HFFc6 (cell line): ENCODE results near the gene PCDHGC3. TPM values are rescaled to one million over a fixed set of nuclear protein-coding genes. Genes with fewer than 3 reads are reported as not detected.

Experiments
- DNase-seq: peaks from one replicate; pipeline ENCODE4 v3.0.0-alpha.2; 2018
- H3K27ac Mint-ChIP-seq: 2 replicates; pipeline ENCODE4 v1.8.0; 2020; ENCODE audit warnings: mild to moderate bottlenecking, mixed read lengths
- H3K27me3 Mint-ChIP-seq: 2 replicates; pipeline ENCODE4 v1.8.0; 2021; ENCODE audit warnings: mild to moderate bottlenecking, moderate library complexity, mixed read lengths; ENCODE audit not compliant: insufficient read depth
- H3K36me3 Mint-ChIP-seq: 2 replicates; pipeline ENCODE4 v1.8.0; 2021; ENCODE audit warnings: low read depth, mixed read lengths
- H3K4me1 Mint-ChIP-seq: 2 replicates; pipeline ENCODE4 v1.8.0; 2020; ENCODE audit warnings: low read depth, mixed read lengths
- H3K4me3 Mint-ChIP-seq: 2 replicates; pipeline ENCODE4 v1.8.0; 2020; ENCODE audit warnings: mild to moderate bottlenecking, moderate library complexity, mixed read lengths
- H3K9me3 Mint-ChIP-seq: 2 replicates; pipeline ENCODE4 v1.8.0; 2020; ENCODE audit warnings: mild to moderate bottlenecking, mixed read lengths
- CTCF ChIP-seq: fragments of 200-600 bp; sonication (generic); IDR thresholded peaks from 2 replicates; pipeline ENCODE4 v1.5.0; 2021; ENCODE audit warnings: antibody characterized with exemption, mild to moderate bottlenecking
- total RNA-seq, 6 experiments: library from RNA; stranded (reverse); fragmentation: NEBNext Ultra II Directional; extraction: Animal tissue kit (Norgen Biotek cat#: 25700); gene quantifications; 2 replicates in 1 of 6; 3 replicates in 5 of 6; pipeline ENCODE4 v1.2.3, GENCODE V29; 2021

PCDHGC3 gene
- total RNA-seq, 6 experiments from 2014 or later = 126 to 150 (median 132) TPM

- H3K4me3 Mint-ChIP-seq = peak overlapping the region; percentile 57
- H3K27me3 Mint-ChIP-seq = peaks cover 5% of the 10 kb centered on the region
- no peak for TF ChIP-seq CTCF
- DNase-seq = peak; percentile 45
- peaks cover 64% of the 10 kb centered on the region for H3K4me1 Mint-ChIP-seq
- H3K9me3 Mint-ChIP-seq = peaks cover 27% of the 10 kb centered on the region
- peak overlapping the region; percentile 25; the same call in 1 of the 2 replicates for H3K27ac Mint-ChIP-seq
- H3K36me3 Mint-ChIP-seq = peaks cover 32% of the 10 kb centered on the region
Observed at GRCh38 chr5:141434006-141434405, 41.8 kb upstream of the PCDHGC3 start.

GRCh38 chr5:141437221-141437620 lies 38.5 kb upstream of the PCDHGC3 start:
- no peak for TF ChIP-seq CTCF
- peak overlapping the region; percentile 57 for H3K4me3 Mint-ChIP-seq
- peaks cover 62% of the 10 kb centered on the region for H3K4me1 Mint-ChIP-seq
- peak; percentile 41 for DNase-seq
- peaks cover 13% of the 10 kb centered on the region for H3K9me3 Mint-ChIP-seq
- H3K27ac Mint-ChIP-seq = peak overlapping the region; percentile 73
- H3K36me3 Mint-ChIP-seq = peaks cover 34% of the 10 kb centered on the region
- H3K27me3 Mint-ChIP-seq = no peaks in the 10 kb centered on the region; the same call in 1 of the 2 replicates

GRCh38 chr5:141439411-141440141 lies 36.2 kb upstream of the PCDHGC3 start:
- DNase-seq = peak; percentile 39
- Mint-ChIP-seq H3K4me1 (peaks cover 46% of the 10 kb centered on the region), H3K9me3 (peaks cover 4% of the 10 kb centered on the region), H3K4me3 (no peak overlapping the region), H3K27me3 (no peaks in the 10 kb centered on the region), H3K36me3 (peaks cover 27% of the 10 kb centered on the region), H3K27ac (peak overlapping the region; percentile 31; the same call in 1 of the 2 replicates)
- TF ChIP-seq CTCF = peak; percentile 27; the same call in 1 of the 2 replicates

GRCh38 chr5:141440341-141440740 lies 35.4 kb upstream of the PCDHGC3 start:
- DNase-seq = no peak
- Mint-ChIP-seq H3K9me3 (peaks cover 4% of the 10 kb centered on the region), H3K27me3 (no peaks in the 10 kb centered on the region), H3K27ac (no peak overlapping the region), H3K4me3 (no peak overlapping the region), H3K4me1 (peaks cover 38% of the 10 kb centered on the region), H3K36me3 (peaks cover 30% of the 10 kb centered on the region)
- TF ChIP-seq CTCF = no peak

GRCh38 chr5:141441571-141442170 lies 34.1 kb upstream of the PCDHGC3 start:
- Mint-ChIP-seq H3K36me3 (peaks cover 32% of the 10 kb centered on the region), H3K9me3 (peaks cover 4% of the 10 kb centered on the region), H3K4me1 (peaks cover 25% of the 10 kb centered on the region), H3K27me3 (no peaks in the 10 kb centered on the region), H3K27ac (no peak overlapping the region), H3K4me3 (no peak overlapping the region)
- DNase-seq = no peak
- no peak for TF ChIP-seq CTCF
